Activated naive CD4-positive, alpha-beta T cell treated with anti-CD3 and anti-CD28 coated beads for 36 hours (primary cell): ENCODE results near the gene TMEM181. TPM values are rescaled to one million over a fixed set of nuclear protein-coding genes. Genes with fewer than 3 reads are reported as not detected.
"Not testable (repeated sequence)": the region's sequence is repeated elsewhere in the genome, so short reads cannot be mapped to it uniquely, and the experiment has no call there.

Source experiments
- CTCF ChIA-PET: fragments of 350-600 bp; sonication (Branson Sonifier 250); formaldehyde crosslinking; loops from one replicate; lab custom pipeline; 2021; ENCODE audit warnings: antibody characterized with exemption; lab: Charles Lee
- DNase-seq: peaks from one replicate; pipeline ENCODE4 v3.0.0-alpha.2; 2020
- H3K27ac Mint-ChIP-seq: one replicate; pipeline ENCODE4 v1.8.0; 2021; ENCODE audit warnings: mild to moderate bottlenecking, mixed read lengths
- H3K27me3 Mint-ChIP-seq: one replicate; pipeline ENCODE4 v1.8.0; 2021; ENCODE audit warnings: low read depth, mixed read lengths
- H3K36me3 Mint-ChIP-seq: one replicate; pipeline ENCODE4 v1.8.0; 2021; ENCODE audit warnings: low read depth, mixed read lengths
- H3K4me1 Mint-ChIP-seq: one replicate; pipeline ENCODE4 v1.8.0; 2021; ENCODE audit warnings: low read depth, mixed read lengths
- H3K4me3 Mint-ChIP-seq: one replicate; pipeline ENCODE4 v1.8.0; 2021; ENCODE audit warnings: mild to moderate bottlenecking, moderate library complexity, mixed read lengths
- H3K9me3 Mint-ChIP-seq: one replicate; pipeline ENCODE4 v1.8.0; 2021; ENCODE audit warnings: mixed read lengths
- intact Hi-C: fragments of 100-400 bp; cut with micrococcal nuclease; formaldehyde crosslinking; loops from one replicate; pipeline ENCODE4 v1.15.1; 2023
- total RNA-seq, 2 experiments: library from RNA; stranded (reverse); gene quantifications; one replicate each; pipeline ENCODE4 v1.2.3, GENCODE V29; 2021

The TMEM181 gene
- total RNA-seq, 2 experiments from 2014 or later, result 8.3 to 8.6 TPM

- Mint-ChIP-seq H3K9me3 (no peaks in the 10 kb centered on the region), H3K4me1 (peaks cover 48% of the 10 kb centered on the region), H3K27me3 (no peaks in the 10 kb centered on the region), H3K36me3 (peaks cover 80% of the 10 kb centered on the region), H3K27ac (no peak overlapping the region), H3K4me3 (no peak overlapping the region)
- no peak for DNase-seq
- CTCF ChIA-PET, result no interaction called here
- intact Hi-C loops, result no loop called here
Observed at GRCh38 chr6:158665332-158665731, 105.4 kb downstream of the TMEM181 start.

- Mint-ChIP-seq H3K36me3 (peaks cover 77% of the 10 kb centered on the region), H3K4me3 (no peak overlapping the region), H3K27me3 (no peaks in the 10 kb centered on the region), H3K4me1 (peaks cover 38% of the 10 kb centered on the region), H3K27ac (no peak overlapping the region), H3K9me3 (no peaks in the 10 kb centered on the region)
- intact Hi-C loops, result no loop called here
- CTCF ChIA-PET, result interaction anchor here (1.1 kb wide), 1 partner anchor 24 kb away, joined by 3 read pairs; no protein-coding TSS in a partner anchor
- DNase-seq, result no peak
Observed at GRCh38 chr6:158666628-158667359, 106.9 kb downstream of the TMEM181 start.

GRCh38 chr6:158667360-158667981 lies 107.6 kb downstream of the TMEM181 start:
- peaks cover 31% of the 10 kb centered on the region for H3K4me1 Mint-ChIP-seq
- H3K36me3 Mint-ChIP-seq, result peaks cover 73% of the 10 kb centered on the region
- CTCF ChIA-PET, result interaction anchor here (1.1 kb wide), 1 partner anchor 24 kb away, joined by 3 read pairs; no protein-coding TSS in a partner anchor
- DNase-seq, result no peak
- no peaks in the 10 kb centered on the region for H3K9me3 Mint-ChIP-seq
- intact Hi-C loops, result no loop called here
- H3K27ac Mint-ChIP-seq, result no peak overlapping the region
- H3K27me3 Mint-ChIP-seq, result no peaks in the 10 kb centered on the region
- H3K4me3 Mint-ChIP-seq, result no peak overlapping the region

- no peak overlapping the region for H3K4me3 Mint-ChIP-seq
- peaks cover 65% of the 10 kb centered on the region for H3K36me3 Mint-ChIP-seq
- intact Hi-C loops, result no loop called here
- H3K9me3 Mint-ChIP-seq, result no peaks in the 10 kb centered on the region
- H3K4me1 Mint-ChIP-seq, result peaks cover 22% of the 10 kb centered on the region
- no peaks in the 10 kb centered on the region for H3K27me3 Mint-ChIP-seq
- DNase-seq, result no peak
- no peak overlapping the region for H3K27ac Mint-ChIP-seq
- CTCF ChIA-PET, result interaction anchor here (1.1 kb wide), 1 partner anchor 23 kb away, joined by 3 read pairs; no protein-coding TSS in a partner anchor
Observed at GRCh38 chr6:158668707-158669103, 108.8 kb downstream of the TMEM181 start.

GRCh38 chr6:158669145-158670035 lies 109.5 kb downstream of the TMEM181 start:
- Mint-ChIP-seq H3K4me3 (no peak overlapping the region), H3K9me3 (no peaks in the 10 kb centered on the region), H3K27ac (no peak overlapping the region), H3K4me1 (peaks cover 21% of the 10 kb centered on the region), H3K36me3 (peaks cover 65% of the 10 kb centered on the region), H3K27me3 (no peaks in the 10 kb centered on the region)
- DNase-seq, result no peak
- CTCF ChIA-PET, result interaction anchor here (0.7 to 1.1 kb wide), 4 partner anchors 9 to 23 kb away, joined by 3 to 7 read pairs (median 4); no protein-coding TSS in a partner anchor
- intact Hi-C loops, result no loop called here

- H3K4me3 Mint-ChIP-seq, H3K27me3 Mint-ChIP-seq, H3K9me3 Mint-ChIP-seq, DNase-seq, intact Hi-C loops, H3K27ac Mint-ChIP-seq: not testable (repeated sequence)
- Mint-ChIP-seq H3K36me3 (peaks cover 60% of the 10 kb centered on the region), H3K4me1 (peaks cover 13% of the 10 kb centered on the region)
- CTCF ChIA-PET, result interaction anchor here (1.1 kb wide), 1 partner anchor 19 kb away, joined by 3 read pairs; no protein-coding TSS in a partner anchor
Observed at GRCh38 chr6:158672119-158672518, 112.2 kb downstream of the TMEM181 start.

GRCh38 chr6:158672726-158673125 lies 112.8 kb downstream of the TMEM181 start:
- H3K27me3 Mint-ChIP-seq, result no peaks in the 10 kb centered on the region
- H3K9me3 Mint-ChIP-seq, result no peaks in the 10 kb centered on the region
- no peak overlapping the region for H3K4me3 Mint-ChIP-seq
- no peak overlapping the region for H3K27ac Mint-ChIP-seq
- H3K36me3 Mint-ChIP-seq, result peaks cover 57% of the 10 kb centered on the region
- CTCF ChIA-PET, result interaction anchor here (0.7 to 1.5 kb wide), 4 partner anchors 9 to 459 kb away, joined by 3 to 10 read pairs (median 4); no protein-coding TSS in a partner anchor
- H3K4me1 Mint-ChIP-seq, result peaks cover 10% of the 10 kb centered on the region
- no peak for DNase-seq
- intact Hi-C loops, result no loop called here

- intact Hi-C loops, result no loop called here
- Mint-ChIP-seq H3K27me3 (no peaks in the 10 kb centered on the region), H3K4me3 (no peak overlapping the region), H3K4me1 (peaks cover 9% of the 10 kb centered on the region), H3K36me3 (peaks cover 50% of the 10 kb centered on the region), H3K9me3 (no peaks in the 10 kb centered on the region), H3K27ac (no peak overlapping the region)
- CTCF ChIA-PET, result no interaction called here
- no peak for DNase-seq
Observed at GRCh38 chr6:158674342-158675131, 114.6 kb downstream of the TMEM181 start.

- H3K27ac Mint-ChIP-seq, H3K27me3 Mint-ChIP-seq, H3K4me1 Mint-ChIP-seq, H3K4me3 Mint-ChIP-seq, H3K9me3 Mint-ChIP-seq, DNase-seq, intact Hi-C loops: not testable (repeated sequence)
- CTCF ChIA-PET, result interaction anchor here (0.6 to 2.0 kb wide), 3 partner anchors 10 to 18 kb away, joined by 3 to 13 read pairs (median 3); no protein-coding TSS in a partner anchor
- peaks cover 57% of the 10 kb centered on the region for H3K36me3 Mint-ChIP-seq
Observed at GRCh38 chr6:158677094-158677493, 117.2 kb downstream of the TMEM181 start.

GRCh38 chr6:158677906-158678578 lies 118.2 kb downstream of the TMEM181 start:
- intact Hi-C loops, result no loop called here
- DNase-seq, result no peak
- no peak overlapping the region for H3K4me3 Mint-ChIP-seq
- no peaks in the 10 kb centered on the region for H3K9me3 Mint-ChIP-seq
- no peak overlapping the region for H3K27ac Mint-ChIP-seq
- H3K27me3 Mint-ChIP-seq, result no peaks in the 10 kb centered on the region
- peaks cover 60% of the 10 kb centered on the region for H3K36me3 Mint-ChIP-seq
- CTCF ChIA-PET, result interaction anchor here (1.3 to 2.0 kb wide), 2 partner anchors 13 to 19 kb away, joined by 3 to 13 read pairs; no protein-coding TSS in a partner anchor
- H3K4me1 Mint-ChIP-seq, result peaks cover 7% of the 10 kb centered on the region

- no peak overlapping the region for H3K4me3 Mint-ChIP-seq
- CTCF ChIA-PET, result no interaction called here
- peaks cover 25% of the 10 kb centered on the region for H3K4me1 Mint-ChIP-seq
- H3K9me3 Mint-ChIP-seq, result no peaks in the 10 kb centered on the region
- H3K27me3 Mint-ChIP-seq, result no peaks in the 10 kb centered on the region
- H3K36me3 Mint-ChIP-seq, result peaks cover 66% of the 10 kb centered on the region
- DNase-seq, result no peak
- H3K27ac Mint-ChIP-seq, result no peak overlapping the region
- intact Hi-C loops, result no loop called here
Observed at GRCh38 chr6:158680015-158680414, 120.1 kb downstream of the TMEM181 start.
